HG03575 (cell line): ENCODE measurements around the gene GCK.

ENCODE experiments used
- ATAC-seq: cut with Tn5 transposase; IDR thresholded peaks from one replicate; pipeline ENCODE4 v1.9.1; 2021; ENCODE audit not compliant: unreplicated experiment, insufficient number of reproducible peaks, low FRiP score; ENCODE audit errors: extremely low read depth

The GCK gene

GRCh38 chr7:44161371-44161770 is 27.9 kb downstream of the GCK start:
- no peak for ATAC-seq

DNA sequence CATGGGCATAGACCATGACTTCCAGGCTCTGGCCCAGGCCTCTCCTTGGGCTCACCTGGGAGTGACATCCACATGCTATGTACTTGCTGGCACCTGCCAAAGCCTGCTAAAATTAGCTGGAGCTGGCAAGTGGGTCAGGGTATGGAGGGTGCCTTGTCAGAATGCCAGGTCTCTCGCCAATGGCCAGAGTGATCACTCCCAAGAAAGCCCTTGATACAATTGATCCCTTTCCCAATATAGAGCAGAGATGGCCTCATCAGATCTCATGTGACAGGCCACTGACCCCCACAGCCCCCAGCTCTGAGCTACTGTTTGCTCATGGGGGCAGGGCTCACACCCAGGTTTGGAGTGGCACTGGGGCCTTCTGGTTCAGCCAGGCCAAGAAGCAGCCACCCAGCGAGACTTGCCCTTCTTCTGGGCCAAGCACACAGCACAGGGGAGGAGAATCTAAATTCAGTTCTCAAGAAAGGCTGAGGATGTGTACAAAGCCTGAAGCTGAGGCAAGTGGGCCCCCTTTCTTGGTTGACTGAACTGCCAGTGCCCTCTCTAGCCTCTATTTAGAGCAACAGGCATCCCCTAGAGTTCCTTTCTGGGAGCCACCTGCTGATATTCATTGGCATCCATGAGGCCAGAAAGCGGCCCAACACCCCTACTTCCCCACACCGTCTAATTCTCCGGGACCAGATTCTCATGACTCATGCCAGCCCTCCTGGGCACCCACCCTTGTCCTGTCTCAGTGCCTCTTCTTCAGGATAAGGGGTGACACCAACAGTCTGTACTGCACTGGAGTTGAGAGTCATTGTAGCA is 29.2 kb downstream of the GCK start:
- no peak for ATAC-seq

DNA sequence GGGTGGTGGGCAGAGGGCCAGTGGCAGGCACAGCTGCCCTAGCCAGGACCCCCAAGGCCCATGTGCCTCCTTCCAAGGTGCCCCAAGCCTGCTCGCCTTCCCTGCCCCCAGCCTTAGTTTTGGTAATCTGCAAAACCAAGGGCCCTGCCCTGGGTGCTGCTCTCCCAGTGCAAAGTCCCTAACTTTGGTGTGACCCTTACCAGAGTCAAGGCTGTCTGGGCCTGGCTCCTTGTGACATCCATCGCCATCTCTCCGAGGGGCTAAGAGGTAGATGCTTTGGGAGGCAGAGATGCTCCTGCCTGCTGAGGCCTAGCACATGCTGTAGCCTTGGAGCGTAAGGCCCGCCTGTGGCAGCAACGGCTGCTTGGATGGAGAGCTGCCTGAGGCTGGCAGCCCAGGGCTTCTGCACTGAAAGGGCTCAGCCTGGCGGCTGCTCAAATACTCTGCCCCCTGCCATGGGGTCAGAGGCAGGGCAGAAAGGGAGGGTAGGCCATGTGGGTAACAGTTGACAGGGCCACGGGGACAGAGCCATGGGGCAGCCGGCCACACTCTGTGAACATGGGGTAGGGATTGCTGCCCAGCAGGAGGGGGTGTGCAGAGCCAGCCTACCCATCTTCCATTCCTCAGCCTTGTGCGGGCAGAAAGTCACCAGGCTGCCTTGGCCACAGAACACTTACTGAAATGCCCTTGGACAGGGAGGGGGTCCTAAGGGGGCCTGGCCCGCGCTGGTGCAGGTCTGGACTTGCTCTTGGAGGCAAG is 30.2 kb downstream of the GCK start:
- ATAC-seq: no peak

DNA sequence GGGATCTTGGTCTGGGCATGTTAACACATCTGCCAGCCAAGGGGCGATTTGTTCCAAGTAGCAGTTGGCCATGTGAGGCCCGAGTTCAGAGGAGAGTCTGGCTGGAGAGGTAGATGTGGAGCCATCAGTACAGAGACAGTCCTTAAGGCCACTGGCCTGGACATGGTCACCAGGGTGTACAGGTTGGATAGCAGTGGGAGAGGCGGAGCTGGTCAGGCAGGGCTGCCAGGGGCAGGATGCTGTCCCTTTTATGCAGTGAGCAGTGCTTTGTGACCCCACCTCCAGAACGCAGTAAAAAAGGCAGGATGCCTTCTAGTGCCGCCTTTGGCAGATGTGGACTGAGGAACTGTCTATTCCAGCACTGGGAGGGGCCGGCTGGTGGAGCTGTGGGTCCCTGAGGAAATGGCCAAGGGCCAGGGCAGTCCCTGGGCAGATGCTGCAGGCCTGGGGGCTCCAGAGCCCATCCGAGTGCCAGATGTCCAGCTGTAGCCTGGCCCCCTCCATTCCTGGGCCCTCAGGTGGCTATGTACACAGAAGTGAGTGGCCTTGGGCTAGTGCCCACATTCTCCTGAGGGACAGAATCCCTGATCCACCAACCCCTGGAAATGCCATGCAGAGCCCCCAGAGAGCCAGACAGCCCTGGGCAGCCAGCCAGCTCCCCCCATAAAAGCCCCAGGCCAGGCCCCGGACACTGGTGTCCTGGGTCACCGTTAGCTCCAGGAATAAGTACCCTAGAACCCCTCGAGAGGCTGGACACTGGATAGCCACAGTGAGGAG is 31.0 kb downstream of the GCK start:
- ATAC-seq: no peak

GRCh38 chr7:44157116-44158080 is 31.8 kb downstream of the GCK start:
- no peak for ATAC-seq

DNA sequence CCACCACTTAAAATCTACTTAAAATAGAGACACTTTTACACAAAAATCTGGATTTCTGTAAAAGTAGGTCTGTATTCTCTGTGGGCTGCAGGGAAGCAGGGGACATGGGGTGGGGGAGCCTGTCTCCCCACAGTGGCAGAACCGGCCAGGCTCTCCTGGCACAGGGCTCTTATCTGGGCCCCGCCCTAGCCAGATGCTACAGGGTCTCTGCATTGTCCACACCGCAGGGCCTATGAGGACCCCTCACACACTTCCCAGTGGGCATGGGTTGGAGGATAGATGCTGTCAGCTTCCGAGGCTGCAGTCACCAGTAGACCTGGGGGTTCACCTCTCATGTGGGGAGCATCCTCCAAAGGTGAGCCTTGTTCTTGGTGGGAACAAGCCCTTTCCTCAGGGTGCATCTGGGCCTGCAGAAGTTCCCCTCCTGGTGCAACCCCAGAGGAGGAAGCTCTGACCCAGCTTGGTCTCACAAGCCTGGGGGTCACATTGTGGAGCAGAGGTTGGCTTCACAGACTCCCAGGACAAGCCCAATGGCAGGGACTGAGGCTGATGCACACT is 32.7 kb downstream of the GCK start:
- ATAC-seq: no peak

GRCh38 chr7:44155191-44156185 is 33.8 kb downstream of the GCK start:
- no peak for ATAC-seq

GRCh38 chr7:44154703-44155102 is 34.5 kb downstream of the GCK start:
- ATAC-seq: no peak

DNA sequence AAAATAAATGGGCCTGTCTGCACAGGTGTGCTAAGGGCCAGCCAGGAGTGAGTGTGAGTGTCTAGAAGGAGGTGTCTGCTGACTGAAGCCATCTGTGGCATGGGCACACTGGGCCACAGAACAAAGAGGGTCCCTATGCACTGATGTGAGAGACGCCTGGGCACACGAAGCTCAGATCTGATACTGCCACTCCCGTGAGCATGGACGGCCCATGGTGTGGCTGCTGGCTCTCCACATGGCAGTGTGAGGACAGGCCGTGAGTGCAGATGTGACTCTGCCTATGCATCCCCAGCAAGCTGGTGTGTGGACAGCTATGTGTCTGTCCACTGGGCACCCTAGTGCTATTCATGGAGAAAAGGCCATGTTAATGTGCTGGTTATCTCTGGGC is 35.3 kb downstream of the GCK start:
- no peak for ATAC-seq

- no peak for ATAC-seq
Measured at GRCh38 chr7:44152971-44153947, 36.0 kb downstream of the GCK start.

GRCh38 chr7:44151956-44152355 is 37.3 kb downstream of the GCK start:
- no peak for ATAC-seq

DNA sequence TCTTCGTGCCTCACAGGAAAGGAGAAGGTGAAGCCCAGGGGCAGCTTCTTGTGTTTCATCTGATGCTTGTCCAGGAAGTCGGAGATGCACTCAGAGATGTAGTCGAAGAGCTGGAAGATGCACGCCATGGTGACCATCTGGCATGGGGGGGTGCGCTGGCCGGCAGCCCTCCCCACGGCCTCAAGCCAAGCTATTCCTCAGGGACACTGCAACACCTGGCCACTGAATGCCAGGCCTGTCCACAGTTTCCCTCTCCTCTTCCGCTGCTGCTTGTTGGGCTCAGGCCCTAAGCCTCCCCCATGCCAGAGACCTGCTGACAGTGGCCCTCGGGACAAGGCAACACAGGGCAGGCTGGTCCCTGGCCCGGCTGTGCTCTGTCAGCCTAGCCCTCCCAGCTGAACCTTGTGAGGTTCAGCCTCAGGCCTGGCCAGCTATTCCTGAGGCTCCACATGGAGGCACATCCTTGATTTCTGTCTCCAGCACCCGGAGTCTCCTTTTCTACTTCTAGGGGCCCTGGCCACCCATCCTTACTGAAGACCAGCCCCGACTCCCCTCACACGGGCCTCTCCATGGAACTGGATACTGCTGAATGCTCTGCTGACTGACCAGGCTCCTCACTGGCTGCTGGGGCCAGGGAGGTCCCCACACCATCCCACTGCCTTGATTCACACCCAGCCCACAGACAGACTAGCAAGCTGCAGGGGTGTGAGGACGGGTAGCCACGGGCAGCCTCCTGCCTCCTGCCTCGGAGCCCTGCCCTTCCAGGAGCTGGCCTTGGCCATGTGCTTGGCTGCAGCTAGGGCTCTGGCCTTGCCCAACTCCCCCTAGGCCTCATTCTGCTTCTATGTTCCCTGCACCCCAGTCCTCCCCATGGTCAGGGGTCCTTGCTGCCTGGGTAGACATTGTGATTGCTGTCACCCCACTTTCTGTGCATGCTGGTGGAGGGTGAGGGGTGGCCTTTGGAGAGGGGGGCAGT is 38.0 kb downstream of the GCK start:
- no peak for ATAC-seq

DNA sequence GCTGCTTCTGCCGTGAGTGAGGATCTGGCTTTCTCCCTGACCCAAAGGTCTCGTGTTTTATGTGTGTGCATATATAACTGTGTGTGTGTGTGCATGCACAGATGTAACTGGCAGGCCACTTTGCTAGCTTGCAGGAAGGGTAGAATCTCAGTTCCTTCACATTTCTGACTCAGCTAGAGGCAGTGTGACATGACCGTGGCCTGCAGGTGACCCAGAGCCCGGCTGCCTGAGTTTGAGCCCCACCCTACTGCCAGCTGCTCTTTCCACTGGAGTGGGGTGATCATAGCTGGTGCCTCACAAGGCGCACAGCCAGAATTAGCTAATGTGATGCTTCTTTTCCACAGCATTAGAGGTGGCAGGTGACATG is 38.8 kb downstream of the GCK start:
- ATAC-seq: no peak

- ATAC-seq: no peak
Measured at GRCh38 chr7:44149571-44150465, 39.4 kb downstream of the GCK start.
